Right renal cortex interstitium (tissue), 3 donors: ENCODE measurements around the gene ATG5. TPM values are rescaled to one million over a fixed set of nuclear protein-coding genes. Genes with fewer than 3 reads are reported as not detected.

Experiments used
- DNase-seq, 3 donors: peaks; one replicate each; pipeline ENCODE4 v3.0.0-alpha.2; 2013; ENCODE audit warnings: low read depth in 3 of 3, low spot score in 2 of 3
- polyA plus RNA-seq, 3 donors: library from polyadenylated mRNA; unstranded; fragments of 120-200 nt; gene quantifications; one replicate each; pipeline ENCODE4 v1.2.1, GENCODE V29; 2013; ENCODE audit not compliant: insufficient read length in 3 of 3

Gene ATG5
- polyA plus RNA-seq, 3 donors, result 56.7 to 58.9 (median 57.9) TPM

GRCh38 chr6:106226676-106227075, 98.9 kb downstream of the ATG5 start:
- no peak for DNase-seq

DNA sequence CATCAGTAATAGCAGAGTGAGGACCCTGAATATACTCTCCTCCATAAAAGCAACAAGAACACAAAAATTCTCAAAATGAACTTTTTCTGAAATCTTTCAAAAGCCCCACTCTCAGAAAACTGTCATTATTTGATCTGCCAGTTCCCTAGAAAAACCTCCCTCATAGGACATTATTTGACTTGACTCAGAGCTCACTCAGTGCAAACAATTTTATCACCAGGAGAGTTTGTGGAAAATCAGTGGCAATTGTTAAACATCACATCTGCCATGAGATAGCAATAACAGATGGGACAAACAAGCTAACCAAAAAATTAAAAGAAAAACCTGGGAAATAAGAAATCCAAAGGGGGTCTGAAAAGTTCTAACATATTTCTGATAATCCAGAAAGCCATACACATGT, 100.0 kb downstream of the ATG5 start:
- DNase-seq, result no peak

- peak; percentile 6 to 53 (median 42) for DNase-seq
Measured at GRCh38 chr6:106223300-106223930, 102.1 kb downstream of the ATG5 start.

DNA sequence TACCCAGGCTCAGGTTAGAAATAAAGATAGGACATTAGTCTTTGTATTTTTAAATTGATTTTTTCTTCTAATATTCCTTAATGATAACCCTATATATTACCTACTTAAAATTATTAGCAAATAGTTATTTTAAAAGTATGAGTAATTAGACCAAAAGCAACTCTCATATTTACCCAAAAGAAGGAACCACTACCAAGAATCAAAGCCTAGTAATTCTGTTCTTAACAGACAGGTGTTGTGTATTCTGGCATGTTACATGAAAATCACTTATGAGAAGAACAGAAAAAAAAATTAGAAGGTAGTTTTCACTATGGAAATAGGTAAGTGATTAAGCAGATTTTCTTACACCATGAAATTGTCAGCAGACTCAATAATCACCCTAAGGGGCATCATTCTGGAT, 105.1 kb downstream of the ATG5 start:
- DNase-seq, result no peak

DNA sequence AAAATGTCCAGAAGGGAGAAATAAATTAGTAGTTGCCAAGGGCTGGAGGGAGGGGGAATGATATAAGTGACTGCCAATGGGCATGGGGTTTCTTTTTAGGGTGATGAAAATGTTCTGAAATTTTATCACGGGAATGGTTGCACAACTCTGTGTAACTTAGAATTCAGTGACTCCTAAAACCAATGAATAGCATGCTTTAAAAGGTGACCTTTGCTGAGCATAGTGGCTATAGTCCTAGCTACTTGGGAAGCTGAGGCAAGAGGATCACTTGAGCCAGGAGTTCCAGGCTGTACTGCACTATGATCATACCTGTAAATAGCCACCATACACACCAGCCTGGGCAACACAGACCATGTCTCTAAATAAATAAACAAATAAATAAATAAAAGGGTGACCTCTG, 109.0 kb downstream of the ATG5 start:
- DNase-seq, result no peak

DNA sequence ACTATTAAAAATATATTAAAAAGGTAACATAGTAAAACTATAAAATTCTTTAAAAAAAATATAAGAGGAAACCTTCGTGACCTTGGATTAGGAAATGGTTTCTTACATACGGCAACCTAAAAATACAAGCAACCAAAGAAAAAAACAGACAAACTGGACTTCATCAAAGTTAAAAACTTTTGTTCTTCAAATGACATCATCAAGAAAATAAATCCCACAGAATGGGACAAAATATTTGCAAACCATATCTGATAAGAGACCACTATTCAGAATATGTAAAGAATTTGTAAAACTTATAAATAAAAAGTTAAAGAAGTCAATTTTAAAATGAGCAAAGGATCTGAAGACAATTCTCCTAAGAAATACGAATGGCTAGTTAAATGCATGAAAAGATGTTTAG, 110.0 kb downstream of the ATG5 start:
- DNase-seq, result no peak

DNA sequence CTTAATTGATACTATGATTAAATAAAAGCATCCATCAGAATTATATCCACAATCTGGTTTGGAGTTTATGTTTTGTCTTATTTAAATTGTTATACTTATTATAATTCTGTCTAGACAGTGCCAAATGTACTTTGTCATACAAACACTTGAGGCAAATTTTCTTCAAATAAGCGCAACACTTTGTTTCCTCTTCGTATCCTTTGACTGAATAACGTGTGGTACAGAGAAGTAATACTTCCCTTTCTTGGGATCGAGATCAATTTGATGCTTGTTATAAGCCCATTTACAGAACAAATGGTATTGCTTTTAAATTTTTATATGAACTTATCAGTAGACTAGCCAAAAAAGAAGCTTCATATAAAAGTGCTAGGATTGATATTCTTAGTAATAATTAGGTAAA, 111.0 kb downstream of the ATG5 start:
- no peak for DNase-seq

- DNase-seq, result no peak
Measured at GRCh38 chr6:106213660-106214289, 111.8 kb downstream of the ATG5 start.

DNA sequence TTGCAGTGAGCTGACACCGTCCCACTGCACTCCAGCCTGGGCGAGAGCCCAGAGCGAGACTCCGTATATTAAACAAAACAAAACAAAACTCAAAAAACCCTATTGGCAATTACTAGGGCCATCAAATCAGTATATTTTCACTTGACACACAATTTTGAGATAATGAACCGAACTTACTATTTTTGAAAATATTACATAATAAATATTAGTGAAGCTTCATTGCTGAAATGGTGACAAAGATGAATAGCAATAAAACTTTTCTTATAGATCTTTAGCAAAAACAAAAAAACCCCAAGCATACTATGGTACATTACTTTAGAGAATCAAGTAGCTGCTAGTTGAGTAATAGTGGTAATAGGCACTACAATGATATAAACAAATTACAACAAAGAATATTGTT, 113.0 kb downstream of the ATG5 start:
- DNase-seq, result no peak

DNA sequence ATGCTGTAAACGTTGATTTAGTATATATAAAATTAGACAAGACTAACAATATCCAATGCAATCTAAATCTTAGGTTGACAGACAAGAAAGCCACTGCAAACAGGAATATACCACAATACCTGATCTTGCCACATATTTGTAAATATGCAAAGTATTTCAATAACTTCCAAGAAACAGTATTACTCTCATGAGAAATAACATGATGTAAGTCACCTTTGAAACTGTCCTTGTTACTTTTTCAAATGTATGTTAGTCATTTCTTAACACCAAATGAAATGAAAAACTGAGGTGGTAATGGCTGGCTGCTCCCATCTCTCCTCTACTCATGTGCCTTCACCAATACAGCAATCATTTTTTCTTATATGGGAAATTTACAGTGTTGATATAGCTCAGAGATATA, 118.7 kb downstream of the ATG5 start:
- no peak for DNase-seq

DNA sequence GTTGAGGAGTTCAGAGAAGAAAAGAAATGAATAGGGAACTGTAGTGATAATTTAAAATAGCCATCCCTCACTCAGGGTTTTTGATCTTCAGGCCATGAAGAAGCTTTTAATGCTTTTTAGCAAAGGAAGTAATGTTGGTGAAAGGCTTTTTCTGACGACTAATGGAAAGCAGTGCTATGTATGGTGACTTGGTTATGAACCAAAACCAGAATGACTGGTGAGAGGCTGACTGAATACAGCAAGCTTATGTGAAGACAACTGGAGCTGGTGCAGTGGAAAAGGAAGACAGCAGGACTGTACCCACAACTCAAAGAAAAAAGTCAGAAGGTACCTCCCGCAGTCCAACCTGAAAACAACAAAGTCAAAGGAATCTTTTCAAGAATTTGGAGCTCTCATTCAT, 120.6 kb downstream of the ATG5 start:
- no peak for DNase-seq

GRCh38 chr6:106199998-106200397, 125.6 kb downstream of the ATG5 start:
- no peak for DNase-seq

DNA sequence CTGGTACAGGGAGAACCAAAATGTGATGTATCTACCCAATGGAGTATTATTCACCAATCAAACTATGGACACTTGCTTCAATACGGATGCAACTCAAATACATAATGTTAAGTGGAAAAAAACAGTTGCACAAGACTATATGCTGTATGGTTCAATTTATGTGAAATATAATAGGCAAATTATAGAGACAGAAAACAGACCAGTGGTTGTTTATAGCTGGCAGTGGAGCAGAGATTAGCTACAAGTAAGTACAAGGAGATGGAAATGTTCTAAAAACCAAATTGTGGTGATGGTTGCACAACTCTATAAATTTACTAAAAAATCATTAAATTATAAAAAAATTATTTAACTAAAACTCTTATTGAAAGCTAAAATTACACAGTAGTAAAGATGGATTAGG, 126.2 kb downstream of the ATG5 start:
- no peak for DNase-seq

DNA sequence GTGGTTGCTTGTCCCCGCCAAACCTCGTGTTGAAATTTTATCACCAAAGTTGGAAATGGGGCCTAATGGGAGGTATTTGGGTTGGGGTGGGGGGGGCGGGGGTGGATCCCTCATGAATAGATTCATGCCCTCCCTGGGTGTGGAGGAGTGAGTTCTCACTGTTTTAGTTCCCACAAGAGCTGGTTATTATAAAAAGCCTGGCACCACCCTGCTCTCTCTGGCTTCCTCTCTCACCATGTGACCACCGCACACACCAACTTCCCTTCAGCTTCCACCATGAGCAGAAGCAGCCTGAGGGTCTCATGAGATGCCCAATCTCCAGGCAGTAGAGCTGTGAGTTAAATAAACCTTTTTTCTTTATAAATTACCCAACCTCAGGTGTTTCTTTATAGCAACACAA, 128.1 kb downstream of the ATG5 start:
- DNase-seq, result no peak

GRCh38 chr6:106194949-106195921, 130.3 kb downstream of the ATG5 start:
- DNase-seq, result no peak

DNA sequence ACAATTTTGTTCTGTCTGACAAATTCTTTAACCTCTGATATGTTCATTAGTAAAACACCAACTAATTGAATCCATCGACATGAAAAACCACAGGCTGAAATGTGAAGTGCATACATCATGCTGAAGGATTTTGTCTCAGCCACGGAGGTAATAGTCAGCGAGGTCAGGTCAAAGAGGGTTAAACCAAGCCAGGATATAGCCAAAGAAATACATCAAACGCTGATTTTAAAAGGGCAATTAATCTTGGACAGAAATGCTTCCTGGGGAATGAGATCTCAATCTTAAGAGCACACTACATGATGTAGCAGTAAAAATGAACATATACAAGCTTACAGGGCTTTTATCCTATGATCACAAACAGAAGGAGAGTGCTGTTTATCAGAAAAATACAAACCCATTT, 132.7 kb downstream of the ATG5 start:
- no peak for DNase-seq

- DNase-seq, result no peak
Measured at GRCh38 chr6:106188104-106188794, 137.3 kb downstream of the ATG5 start.

- DNase-seq, result no peak
Measured at GRCh38 chr6:106187424-106187982, 138.1 kb downstream of the ATG5 start.

DNA sequence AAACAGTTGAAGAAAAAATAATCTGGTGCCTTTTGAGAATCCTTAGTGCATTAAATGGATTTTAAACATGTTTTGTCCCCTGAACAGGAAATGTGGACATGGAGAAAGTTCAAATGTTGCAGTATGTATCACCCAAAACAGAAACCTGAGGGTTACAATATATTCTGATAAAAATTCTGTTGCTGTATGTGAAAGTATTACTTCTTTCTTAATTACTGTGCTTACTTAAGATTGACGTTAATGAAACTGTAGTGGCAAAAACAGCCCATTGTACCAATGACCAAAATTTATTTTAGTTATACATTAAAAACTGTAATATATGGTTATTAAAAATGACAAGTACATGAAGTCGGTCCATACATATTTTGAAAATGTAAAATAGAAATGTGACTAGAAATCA, 138.8 kb downstream of the ATG5 start:
- no peak for DNase-seq

DNA sequence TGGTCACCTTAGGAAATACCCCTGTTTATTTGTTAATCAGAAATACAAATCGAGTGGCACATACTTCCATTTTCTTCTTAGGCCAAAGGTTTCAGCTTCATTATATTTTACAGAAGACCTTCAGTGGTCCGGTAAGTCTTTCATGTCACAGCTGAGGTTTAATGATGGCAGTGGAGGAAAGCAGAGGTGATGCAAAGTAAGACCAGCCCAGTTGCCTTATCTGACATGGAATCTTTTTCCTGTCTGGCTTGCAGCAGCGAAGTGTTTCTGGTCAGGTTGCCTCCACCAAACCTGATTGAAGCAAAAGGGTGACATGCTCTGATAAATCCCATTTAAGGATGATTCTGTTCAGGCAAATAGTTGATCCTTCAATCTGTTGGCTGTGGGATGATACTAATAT, 139.4 kb downstream of the ATG5 start:
- DNase-seq, result no peak

DNA sequence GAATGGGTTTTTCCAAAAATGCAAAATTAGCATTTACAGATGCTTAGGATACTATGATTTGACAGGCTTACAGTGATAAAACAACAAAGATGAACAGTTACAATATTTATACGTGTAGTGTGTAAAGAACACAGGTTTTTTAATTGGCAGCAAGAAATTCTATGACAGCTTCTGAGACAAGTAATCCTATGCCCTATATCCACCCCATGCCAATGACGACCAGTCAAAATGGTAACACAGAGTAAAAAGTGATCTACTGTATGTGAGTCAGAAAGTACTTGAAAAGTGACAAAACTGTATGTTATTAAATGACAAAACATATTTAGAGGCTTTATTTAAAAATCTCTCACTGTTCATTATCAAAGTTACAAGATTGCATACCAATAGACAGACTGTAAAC, 139.9 kb downstream of the ATG5 start:
- DNase-seq, result no peak
